Activated gamma-delta T cell treated with Interleukin-2 at 50 U/mL for 16 hours (primary cell): ENCODE measurements around the gene NMRK2.
A peak's percentile ranks its signal among the peaks of the same experiment; 100 is the strongest.
"Not testable (repeated sequence)": the region's sequence is repeated elsewhere in the genome, so short reads cannot be mapped to it uniquely, and the experiment has no call there.

Experiments used
- DNase-seq: peaks from one replicate; pipeline ENCODE4 v3.0.0-alpha.2; 2020

NMRK2 gene

GRCh38 chr19:3964256-3965194, 31.7 kb downstream of the NMRK2 start:
- no peak for DNase-seq

- no peak for DNase-seq
Measured at GRCh38 chr19:3966051-3967017, 33.5 kb downstream of the NMRK2 start.

GRCh38 chr19:3967983-3968382, 35.1 kb downstream of the NMRK2 start:
- DNase-seq: not testable (repeated sequence)

GRCh38 chr19:3968556-3969434, 35.9 kb downstream of the NMRK2 start:
- no peak for DNase-seq

GRCh38 chr19:3969435-3970312, 36.8 kb downstream of the NMRK2 start:
- no peak for DNase-seq

GRCh38 chr19:3970313-3970807, 37.5 kb downstream of the NMRK2 start:
- DNase-seq: no peak

GRCh38 chr19:3970808-3971598, 38.1 kb downstream of the NMRK2 start, which contains the start of gene DAPK3:
Gene DAPK3, minus strand, starts transcription at chr19:3971099. Its CDS starts 1,364 bp downstream, at chr19:3969735.
- peak; percentile 90 for DNase-seq

- DNase-seq: no peak
Measured at GRCh38 chr19:3975144-3975543, 42.3 kb downstream of the NMRK2 start.

GRCh38 chr19:3975637-3976087, 42.8 kb downstream of the NMRK2 start:
- no peak for DNase-seq

- no peak for DNase-seq
Measured at GRCh38 chr19:3976495-3977241, 43.8 kb downstream of the NMRK2 start.

- no peak for DNase-seq
Measured at GRCh38 chr19:3977242-3978143, 44.6 kb downstream of the NMRK2 start.

GRCh38 chr19:3978145-3978544, 45.3 kb downstream of the NMRK2 start:
- DNase-seq: no peak

GRCh38 chr19:3979289-3979673, 46.4 kb downstream of the NMRK2 start:
- no peak for DNase-seq

- no peak for DNase-seq
Measured at GRCh38 chr19:3979674-3980352, 46.9 kb downstream of the NMRK2 start.

GRCh38 chr19:3980353-3981251, 47.7 kb downstream of the NMRK2 start:
- no peak for DNase-seq

GRCh38 chr19:3981373-3981735, 48.5 kb downstream of the NMRK2 start:
- DNase-seq: no peak
